ENCODE data around the gene ACOT2.

ACOT2 gene

GRCh38 chr14:73616831-73617230 lies 47.8 kb downstream of the ACOT2 start:
- DNase-seq: no peak

DNA sequence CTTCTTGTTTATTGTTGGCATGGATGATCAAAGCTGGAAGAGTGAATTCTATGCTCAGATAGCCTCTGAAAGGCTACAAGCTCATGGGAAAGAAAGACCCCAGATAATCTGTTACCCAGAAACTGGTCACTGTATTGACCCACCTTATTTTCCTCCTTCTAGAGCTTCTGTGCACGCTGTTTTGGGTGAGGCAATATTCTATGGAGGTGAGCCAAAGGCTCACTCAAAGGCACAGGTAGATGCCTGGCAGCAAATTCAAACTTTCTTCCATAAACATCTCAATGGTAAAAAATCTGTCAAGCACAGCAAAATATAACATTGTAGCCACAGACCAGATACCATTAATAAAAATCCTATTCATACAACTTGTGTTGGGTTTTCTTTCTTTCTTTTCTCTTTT lies 50.5 kb downstream of the ACOT2 start:
- no peak for DNase-seq

GRCh38 chr14:73620268-73620667 lies 51.3 kb downstream of the ACOT2 start:
- DNase-seq: no peak

DNA sequence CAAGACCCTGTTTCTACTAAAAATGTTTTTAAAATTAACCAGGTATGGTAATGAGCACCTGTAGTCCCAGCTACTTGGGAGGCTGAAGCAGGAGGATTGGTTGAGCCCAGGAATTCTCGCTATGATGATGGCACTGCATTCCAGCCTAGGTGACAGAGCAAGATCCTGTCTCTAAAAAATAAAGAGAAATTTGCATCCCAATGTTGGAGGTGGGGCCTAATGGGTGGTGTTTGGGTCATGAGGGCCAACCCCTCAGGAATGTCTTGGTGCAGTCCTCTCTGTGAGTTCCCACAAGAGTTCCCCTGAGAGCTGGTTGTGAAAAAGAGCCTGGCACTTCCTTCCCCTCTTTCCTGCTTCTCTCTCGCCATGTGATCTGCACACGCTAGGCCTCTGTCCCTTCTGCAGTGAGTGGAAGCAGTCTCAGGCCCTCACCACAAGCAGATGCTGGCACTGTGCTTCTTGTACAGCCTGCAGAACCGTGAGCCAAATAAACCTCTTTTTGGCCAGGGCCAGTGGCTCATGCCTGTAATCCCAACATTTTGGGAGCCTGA lies 54.6 kb downstream of the ACOT2 start:
- no peak for DNase-seq
